OCI-LY1 (cell line): ENCODE results near the gene ESPNL.

Experiments used
- EZH2 ChIP-seq: fragments of 200-600 bp; sonication (generic), shearing (Covaris generic); IDR thresholded peaks from 2 replicates; pipeline ENCODE4 v1.8.0; 2017; ENCODE audit warnings: borderline replicate concordance, mixed run types, mild to moderate bottlenecking, antibody characterized with exemption, low read length, moderate library complexity, mixed read lengths
- TF ChIP-seq, protein P1 (sequence below): fragments of 200-600 bp; sonication (generic), shearing (Covaris generic); IDR thresholded peaks from 2 replicates; pipeline ENCODE4 v1.5.1; 2017; ENCODE audit warnings: mild to moderate bottlenecking, antibody characterized with exemption, low read length, moderate library complexity, mixed read lengths

GRCh38 chr2:238132463-238133450, 32.6 kb downstream of the ESPNL start:
- TF ChIP-seq, protein P1, sequence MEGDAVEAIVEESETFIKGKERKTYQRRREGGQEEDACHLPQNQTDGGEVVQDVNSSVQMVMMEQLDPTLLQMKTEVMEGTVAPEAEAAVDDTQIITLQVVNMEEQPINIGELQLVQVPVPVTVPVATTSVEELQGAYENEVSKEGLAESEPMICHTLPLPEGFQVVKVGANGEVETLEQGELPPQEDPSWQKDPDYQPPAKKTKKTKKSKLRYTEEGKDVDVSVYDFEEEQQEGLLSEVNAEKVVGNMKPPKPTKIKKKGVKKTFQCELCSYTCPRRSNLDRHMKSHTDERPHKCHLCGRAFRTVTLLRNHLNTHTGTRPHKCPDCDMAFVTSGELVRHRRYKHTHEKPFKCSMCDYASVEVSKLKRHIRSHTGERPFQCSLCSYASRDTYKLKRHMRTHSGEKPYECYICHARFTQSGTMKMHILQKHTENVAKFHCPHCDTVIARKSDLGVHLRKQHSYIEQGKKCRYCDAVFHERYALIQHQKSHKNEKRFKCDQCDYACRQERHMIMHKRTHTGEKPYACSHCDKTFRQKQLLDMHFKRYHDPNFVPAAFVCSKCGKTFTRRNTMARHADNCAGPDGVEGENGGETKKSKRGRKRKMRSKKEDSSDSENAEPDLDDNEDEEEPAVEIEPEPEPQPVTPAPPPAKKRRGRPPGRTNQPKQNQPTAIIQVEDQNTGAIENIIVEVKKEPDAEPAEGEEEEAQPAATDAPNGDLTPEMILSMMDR, result no peak
- TF ChIP-seq EZH2, result no peak
